ENCODE measurements around the gene FOXB2. TPM values are rescaled to one million over a fixed set of nuclear protein-coding genes. Genes with fewer than 3 reads are reported as not detected.

FOXB2 gene
- total RNA-seq, 2 donors from 2014 or later: not detected

DNA sequence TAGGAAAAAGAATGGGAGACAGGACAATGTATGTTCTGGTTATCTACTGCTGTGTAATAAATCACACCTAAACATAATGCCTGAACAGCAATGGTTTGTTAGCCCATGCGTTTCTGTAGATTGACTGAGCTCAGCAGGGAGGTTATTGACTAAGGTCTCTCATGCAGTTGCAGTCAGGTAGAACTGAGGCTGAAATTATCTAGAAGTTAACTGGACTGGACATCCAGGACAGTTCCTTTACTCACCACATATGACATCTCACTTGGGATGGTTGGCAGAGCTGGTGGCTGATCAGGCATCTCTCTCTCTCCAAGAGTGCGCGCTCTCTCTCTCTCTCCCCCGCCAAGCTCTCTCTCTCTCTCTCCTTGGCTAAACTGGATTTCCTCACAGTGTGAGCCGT lies 8.9 kb upstream of the FOXB2 start:
- Mint-ChIP-seq H3K4me1 (peaks cover 12% of the 10 kb centered on the region), H3K27me3 (peaks cover 55% of the 10 kb centered on the region)

DNA sequence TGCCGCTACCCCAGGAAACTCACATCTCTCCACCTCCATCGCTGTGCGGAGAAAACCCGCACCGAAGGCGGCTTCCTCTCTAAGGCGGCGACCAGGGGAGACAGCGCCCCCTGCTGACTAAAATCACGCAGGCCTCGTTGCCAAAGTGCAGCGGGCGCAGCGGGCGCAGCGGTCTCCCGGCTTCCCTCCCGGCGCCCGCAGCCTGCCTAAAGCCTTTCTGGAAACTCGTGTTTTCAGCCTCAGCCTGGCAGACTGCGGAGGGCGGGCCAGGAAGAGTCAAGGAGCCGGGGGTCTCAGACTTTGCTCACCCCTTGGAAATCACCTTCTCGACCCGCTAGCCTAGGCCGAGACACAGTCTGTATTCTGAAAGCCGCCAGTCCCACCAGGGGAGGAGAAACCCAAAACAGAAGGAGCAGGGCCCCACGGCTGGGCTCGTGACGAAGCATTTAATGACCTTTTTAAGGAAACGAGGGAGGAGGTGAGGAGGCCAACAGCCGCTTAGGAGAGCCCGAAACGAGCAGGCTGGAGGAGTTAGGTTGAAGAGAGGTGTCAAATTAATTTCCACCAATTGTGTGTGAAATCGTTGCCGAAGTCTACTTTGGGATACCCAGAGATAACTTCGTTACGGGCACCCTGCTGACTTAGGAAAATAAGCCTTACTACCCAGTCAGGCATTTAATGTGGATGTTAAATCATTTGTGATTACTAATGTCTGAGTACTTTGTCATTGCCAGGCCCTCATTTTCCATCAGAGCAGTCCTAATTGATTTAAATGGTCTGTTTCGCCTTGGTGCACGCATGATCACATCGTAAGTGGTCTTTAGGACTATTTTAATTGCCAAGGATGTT lies 7.3 kb upstream of the FOXB2 start:
- H3K9me3 ChIP-seq (ENCODE audit: control insufficient read depth, low read length, poor library complexity, severe bottlenecking): no peaks in the 10 kb centered on the region
- no peak overlapping the region for H3K27ac Mint-ChIP-seq
- H3K36me3 Mint-ChIP-seq (ENCODE audit: low read depth): no peaks in the 10 kb centered on the region
- H3K27me3 Mint-ChIP-seq: peaks cover 71% of the 10 kb centered on the region
- ATAC-seq (peak; percentile 68), DNase-seq (peak; percentile 27 to 52 (median 35))
- H3K4me1 Mint-ChIP-seq: peaks cover 12% of the 10 kb centered on the region
- peak overlapping the region; percentile 25 for H3K4me3 Mint-ChIP-seq

More for the DNA sequence above, 8.9 kb upstream of the FOXB2 start:
- DNase-seq: no peak
- ATAC-seq: no peak
- H3K9me3 ChIP-seq (ENCODE audit: control insufficient read depth, low read length, poor library complexity, severe bottlenecking): no peaks in the 10 kb centered on the region
- no peak overlapping the region for H3K4me3 Mint-ChIP-seq
- no peaks in the 10 kb centered on the region for H3K36me3 Mint-ChIP-seq (ENCODE audit: low read depth)
- H3K27ac Mint-ChIP-seq: no peak overlapping the region

DNA sequence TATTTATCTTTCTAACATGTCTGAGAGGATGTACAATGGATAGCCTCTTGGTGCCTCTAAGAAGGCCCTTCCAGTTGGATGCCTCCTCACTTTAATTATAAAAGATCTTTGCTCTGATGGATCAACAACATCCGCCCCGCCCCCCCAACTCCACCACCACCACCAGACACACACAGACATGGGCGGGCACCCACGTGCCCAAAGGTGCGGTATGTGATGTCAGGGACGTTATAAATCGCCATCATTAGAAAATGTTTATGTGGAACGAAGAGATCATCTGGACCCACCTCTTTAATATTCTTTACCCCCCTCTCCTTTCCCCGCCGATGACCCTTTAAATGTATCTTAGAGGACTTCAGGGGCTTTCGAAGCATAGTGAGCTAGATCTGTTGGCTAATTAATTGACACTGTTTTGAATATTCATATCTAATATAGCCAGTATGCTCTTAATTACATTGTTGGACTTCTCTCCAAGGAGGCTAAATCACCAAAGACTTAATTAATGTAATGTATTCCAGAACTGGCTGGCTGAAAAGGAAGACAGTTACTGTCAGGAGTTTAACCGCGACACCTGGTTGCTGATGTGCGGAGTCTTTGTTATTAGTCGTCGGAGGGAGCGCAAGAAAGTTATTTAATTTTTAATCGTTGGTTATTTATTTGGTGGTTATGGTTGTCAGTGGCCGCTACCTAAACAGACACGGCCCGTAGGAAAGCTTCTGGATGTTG lies 6.1 kb upstream of the FOXB2 start:
- Mint-ChIP-seq H3K4me1 (peaks cover 17% of the 10 kb centered on the region), H3K4me3 (no peak overlapping the region), H3K27ac (peak overlapping the region; percentile 37), H3K36me3 (ENCODE audit: low read depth) (peaks cover 7% of the 10 kb centered on the region), H3K27me3 (peaks cover 75% of the 10 kb centered on the region)
- no peaks in the 10 kb centered on the region for H3K9me3 ChIP-seq (ENCODE audit: control insufficient read depth, low read length, poor library complexity, severe bottlenecking)
- DNase-seq (no peak), ATAC-seq (no peak)

DNA sequence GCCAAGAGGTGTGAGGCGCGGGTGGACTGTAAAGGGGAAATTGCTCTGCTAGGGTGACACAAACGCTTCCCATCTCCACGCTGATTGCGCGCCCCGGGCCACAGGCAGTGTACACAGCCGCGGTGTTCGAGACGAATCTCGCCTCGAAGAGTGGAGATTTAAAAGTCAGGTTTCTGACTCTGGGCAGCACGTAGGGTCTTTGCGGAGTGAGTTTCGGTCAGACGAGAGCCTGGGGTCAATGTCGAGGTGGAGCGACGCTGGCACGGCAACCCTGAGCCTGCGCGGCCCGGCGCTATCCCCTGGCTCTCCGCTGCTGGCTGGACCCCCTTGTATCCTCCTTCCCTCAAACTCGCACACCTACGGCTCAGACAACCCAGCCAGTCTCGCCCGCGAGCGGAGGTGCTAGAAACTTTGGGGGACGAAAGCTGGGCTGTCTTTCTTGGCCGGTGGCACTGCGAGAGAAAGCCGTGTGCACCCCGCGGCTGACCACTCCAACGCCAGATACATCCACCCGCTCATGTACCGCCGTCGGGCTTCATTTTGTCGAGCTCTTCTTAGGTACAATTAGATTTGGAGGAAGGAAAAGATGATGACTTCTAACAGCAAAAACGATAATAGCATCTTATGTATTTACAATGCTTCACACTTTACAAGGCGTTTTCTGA lies 5.4 kb upstream of the FOXB2 start:
- peaks cover 76% of the 10 kb centered on the region for H3K27me3 Mint-ChIP-seq
- peaks cover 7% of the 10 kb centered on the region for H3K36me3 Mint-ChIP-seq (ENCODE audit: low read depth)
- H3K27ac Mint-ChIP-seq: peak overlapping the region; percentile 37
- ATAC-seq (no peak), DNase-seq (no peak)
- H3K4me3 Mint-ChIP-seq: no peak overlapping the region
- H3K4me1 Mint-ChIP-seq: peaks cover 18% of the 10 kb centered on the region
- no peaks in the 10 kb centered on the region for H3K9me3 ChIP-seq (ENCODE audit: control insufficient read depth, low read length, poor library complexity, severe bottlenecking)

DNA sequence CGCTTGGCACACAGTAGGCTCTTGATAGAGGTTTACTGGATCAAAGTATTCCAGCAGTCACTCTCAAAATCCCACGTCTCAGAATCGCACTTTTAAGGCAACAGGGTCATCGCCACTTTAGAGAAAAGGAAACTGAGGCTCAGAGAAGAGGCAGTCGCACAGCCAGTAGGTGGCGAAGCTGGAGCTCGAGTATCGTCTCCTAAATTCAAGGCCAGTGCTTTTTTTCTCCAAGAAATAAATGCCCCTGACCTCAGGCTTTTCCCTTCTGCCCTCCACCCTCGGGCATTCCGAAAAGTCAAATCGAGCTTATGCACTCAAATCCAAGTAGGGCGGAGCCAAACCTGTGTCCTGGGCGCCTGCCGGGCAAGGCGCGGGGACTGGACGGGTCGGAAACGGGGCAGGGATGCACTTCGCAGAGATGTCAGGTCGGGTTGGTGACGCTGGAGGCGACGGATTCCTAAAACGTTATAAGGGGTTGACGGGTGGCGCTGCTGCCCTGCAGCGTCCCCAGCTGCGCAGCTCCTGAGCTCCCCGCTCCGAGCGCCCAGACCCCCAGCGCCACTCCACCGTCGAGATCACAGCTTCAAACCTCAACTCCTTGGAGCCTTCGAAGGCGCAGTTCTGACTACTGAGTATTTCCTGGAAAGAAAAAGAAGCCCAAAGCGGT lies 4.7 kb upstream of the FOXB2 start:
- H3K4me1 Mint-ChIP-seq: peaks cover 23% of the 10 kb centered on the region
- no peak overlapping the region for H3K27ac Mint-ChIP-seq
- peak overlapping the region; percentile 50 for H3K4me3 Mint-ChIP-seq
- ATAC-seq: no peak
- H3K9me3 ChIP-seq (ENCODE audit: control insufficient read depth, low read length, poor library complexity, severe bottlenecking): no peaks in the 10 kb centered on the region
- DNase-seq: no peak
- H3K27me3 Mint-ChIP-seq: peaks cover 83% of the 10 kb centered on the region
- H3K36me3 Mint-ChIP-seq (ENCODE audit: low read depth): peaks cover 8% of the 10 kb centered on the region

DNA sequence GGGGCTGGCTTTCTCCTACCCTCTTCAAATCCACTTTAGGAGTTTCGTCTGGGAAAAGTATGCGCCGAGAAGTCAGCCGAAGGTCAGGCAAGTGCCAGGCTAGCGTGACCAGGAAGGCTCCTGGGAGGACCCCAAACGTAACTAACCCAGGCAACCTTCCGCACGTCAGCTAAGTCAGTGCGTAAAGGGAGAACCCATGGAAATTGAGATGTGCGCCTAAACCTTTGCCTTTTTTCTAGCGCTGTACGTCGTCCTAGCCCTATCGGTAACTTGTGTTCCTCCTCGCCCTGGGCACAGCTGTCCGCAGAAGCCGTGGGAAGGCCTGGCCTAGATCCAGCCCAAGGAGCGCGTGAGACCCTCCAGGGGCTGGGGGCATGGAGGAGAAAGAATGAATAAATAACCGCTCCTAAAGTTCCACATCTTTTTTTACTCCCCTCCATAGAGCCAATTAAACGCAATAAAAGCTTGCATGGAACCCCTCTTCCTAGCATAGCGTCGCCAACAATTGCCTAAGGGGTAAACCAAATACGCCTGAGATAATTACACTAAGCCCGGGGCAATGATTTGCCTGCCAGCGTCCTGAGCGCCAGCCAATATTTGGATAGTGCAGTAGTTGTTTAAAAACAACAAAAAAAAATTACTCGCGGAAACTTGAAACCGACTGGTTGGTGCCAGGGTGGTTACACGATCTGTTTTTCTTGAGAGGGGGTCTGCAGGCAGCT lies 4.0 kb upstream of the FOXB2 start:
- peaks cover 9% of the 10 kb centered on the region for H3K36me3 Mint-ChIP-seq (ENCODE audit: low read depth)
- no peak for ATAC-seq
- DNase-seq: no peak
- peak overlapping the region; percentile 50 for H3K4me3 Mint-ChIP-seq
- no peaks in the 10 kb centered on the region for H3K9me3 ChIP-seq (ENCODE audit: control insufficient read depth, low read length, poor library complexity, severe bottlenecking)
- H3K27ac Mint-ChIP-seq: peak overlapping the region; percentile 45
- H3K4me1 Mint-ChIP-seq: peaks cover 25% of the 10 kb centered on the region
- peaks cover 80% of the 10 kb centered on the region for H3K27me3 Mint-ChIP-seq

DNA sequence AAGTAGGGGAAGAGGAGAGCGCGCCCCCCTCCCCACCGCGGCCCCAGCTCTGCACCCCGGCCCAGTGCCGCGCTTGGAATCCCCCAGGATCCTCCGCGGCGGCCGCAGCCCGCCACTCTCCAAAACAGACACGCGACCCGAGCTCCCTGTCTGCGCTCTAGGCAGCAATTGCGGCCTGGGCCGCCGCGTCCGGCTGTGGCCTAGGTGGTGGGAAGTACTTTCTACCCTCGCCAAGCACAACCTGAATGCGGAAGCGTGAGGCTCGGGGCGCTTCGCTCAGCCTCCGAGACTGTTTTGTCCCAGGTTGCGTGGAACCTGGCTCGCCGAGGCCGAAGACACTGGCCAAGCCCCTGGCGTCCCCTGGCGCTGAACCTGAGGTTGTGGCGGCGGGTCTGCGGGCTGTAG lies 3.3 kb upstream of the FOXB2 start:
- H3K4me1 Mint-ChIP-seq: peaks cover 25% of the 10 kb centered on the region
- DNase-seq (no peak), ATAC-seq (no peak)
- H3K27ac Mint-ChIP-seq: peak overlapping the region; percentile 45
- peaks cover 81% of the 10 kb centered on the region for H3K27me3 Mint-ChIP-seq
- no peak overlapping the region for H3K4me3 Mint-ChIP-seq
- H3K9me3 ChIP-seq (ENCODE audit: control insufficient read depth, low read length, poor library complexity, severe bottlenecking): no peaks in the 10 kb centered on the region
- H3K36me3 Mint-ChIP-seq (ENCODE audit: low read depth): peaks cover 9% of the 10 kb centered on the region

DNA sequence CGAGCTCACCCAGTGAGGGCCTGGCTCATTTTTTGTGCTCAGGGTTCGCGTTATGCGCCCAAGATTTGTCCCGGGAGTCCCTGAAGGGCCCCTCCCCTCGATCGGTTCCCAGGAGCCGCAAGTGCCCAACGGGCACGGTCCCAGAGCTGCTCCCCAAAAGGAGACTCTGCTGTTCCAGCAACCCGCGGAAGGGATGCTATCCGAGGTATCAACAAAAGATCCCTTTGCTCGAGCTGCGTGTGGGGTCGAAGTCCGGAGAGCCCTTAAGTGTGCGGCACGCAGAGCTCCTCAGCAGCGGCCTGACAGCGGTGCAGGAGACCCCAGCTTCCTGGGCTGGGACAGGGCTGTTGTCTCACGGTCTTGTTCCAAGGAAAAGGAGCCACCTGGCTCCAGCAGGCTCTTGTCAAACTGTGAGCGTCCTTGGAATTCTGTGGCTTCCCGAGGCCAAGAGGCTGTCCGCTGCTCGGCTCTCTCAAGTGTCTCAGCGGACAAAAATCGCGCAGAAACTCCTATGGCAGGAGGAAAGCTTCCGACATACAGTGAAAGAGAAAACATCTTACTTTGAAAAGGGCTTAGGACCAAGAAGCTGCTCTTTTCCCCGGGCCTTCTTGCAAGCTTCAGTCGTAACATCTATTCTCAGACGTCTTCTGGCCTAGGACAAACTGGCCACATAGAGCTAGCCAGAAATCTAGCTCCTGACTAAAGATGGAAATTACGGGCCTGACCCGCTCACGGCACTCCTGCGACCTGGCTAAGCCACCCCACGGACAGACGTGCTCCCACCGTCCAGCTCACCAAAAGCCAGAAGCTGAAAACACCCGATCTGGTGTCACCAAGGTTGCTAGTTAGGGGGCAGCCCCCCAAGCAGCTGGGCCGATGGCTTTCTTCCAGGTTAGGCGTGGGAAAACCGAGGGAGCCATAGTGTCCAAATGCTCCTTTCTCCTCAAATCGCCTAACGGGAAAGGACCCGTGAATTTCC lies 2.6 kb upstream of the FOXB2 start:
- peak overlapping the region; percentile 43 for H3K27ac Mint-ChIP-seq
- DNase-seq (no peak), ATAC-seq (no peak)
- peaks cover 86% of the 10 kb centered on the region for H3K27me3 Mint-ChIP-seq
- peaks cover 29% of the 10 kb centered on the region for H3K4me1 Mint-ChIP-seq
- no peak overlapping the region for H3K4me3 Mint-ChIP-seq
- H3K36me3 Mint-ChIP-seq (ENCODE audit: low read depth): peaks cover 9% of the 10 kb centered on the region
- no peaks in the 10 kb centered on the region for H3K9me3 ChIP-seq (ENCODE audit: control insufficient read depth, low read length, poor library complexity, severe bottlenecking)

DNA sequence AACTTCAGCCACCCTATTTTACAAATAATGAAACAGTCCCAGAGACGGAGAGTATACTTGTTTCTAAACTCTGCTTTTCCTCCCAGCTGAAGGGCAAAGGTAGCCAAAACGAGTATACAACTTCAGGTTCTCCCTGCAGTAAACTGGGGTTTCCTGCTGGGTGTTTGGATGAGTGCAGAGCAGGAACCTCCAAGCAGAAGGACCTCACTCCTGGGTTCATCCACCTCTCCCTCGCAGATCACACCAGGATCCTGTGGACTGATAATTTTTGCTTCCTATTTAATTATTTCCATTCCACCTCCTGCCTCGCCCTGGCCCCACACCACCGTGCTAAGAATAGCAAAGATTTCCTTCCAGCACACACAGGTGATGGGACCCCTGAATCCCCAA lies 2.0 kb upstream of the FOXB2 start:
- H3K4me1 Mint-ChIP-seq: peaks cover 28% of the 10 kb centered on the region
- ATAC-seq (no peak), DNase-seq (no peak)
- H3K27ac Mint-ChIP-seq: peak overlapping the region; percentile 43
- peaks cover 9% of the 10 kb centered on the region for H3K36me3 Mint-ChIP-seq (ENCODE audit: low read depth)
- H3K9me3 ChIP-seq (ENCODE audit: control insufficient read depth, low read length, poor library complexity, severe bottlenecking): no peaks in the 10 kb centered on the region
- H3K4me3 Mint-ChIP-seq: peak overlapping the region; percentile 67
- peaks cover 86% of the 10 kb centered on the region for H3K27me3 Mint-ChIP-seq

DNA sequence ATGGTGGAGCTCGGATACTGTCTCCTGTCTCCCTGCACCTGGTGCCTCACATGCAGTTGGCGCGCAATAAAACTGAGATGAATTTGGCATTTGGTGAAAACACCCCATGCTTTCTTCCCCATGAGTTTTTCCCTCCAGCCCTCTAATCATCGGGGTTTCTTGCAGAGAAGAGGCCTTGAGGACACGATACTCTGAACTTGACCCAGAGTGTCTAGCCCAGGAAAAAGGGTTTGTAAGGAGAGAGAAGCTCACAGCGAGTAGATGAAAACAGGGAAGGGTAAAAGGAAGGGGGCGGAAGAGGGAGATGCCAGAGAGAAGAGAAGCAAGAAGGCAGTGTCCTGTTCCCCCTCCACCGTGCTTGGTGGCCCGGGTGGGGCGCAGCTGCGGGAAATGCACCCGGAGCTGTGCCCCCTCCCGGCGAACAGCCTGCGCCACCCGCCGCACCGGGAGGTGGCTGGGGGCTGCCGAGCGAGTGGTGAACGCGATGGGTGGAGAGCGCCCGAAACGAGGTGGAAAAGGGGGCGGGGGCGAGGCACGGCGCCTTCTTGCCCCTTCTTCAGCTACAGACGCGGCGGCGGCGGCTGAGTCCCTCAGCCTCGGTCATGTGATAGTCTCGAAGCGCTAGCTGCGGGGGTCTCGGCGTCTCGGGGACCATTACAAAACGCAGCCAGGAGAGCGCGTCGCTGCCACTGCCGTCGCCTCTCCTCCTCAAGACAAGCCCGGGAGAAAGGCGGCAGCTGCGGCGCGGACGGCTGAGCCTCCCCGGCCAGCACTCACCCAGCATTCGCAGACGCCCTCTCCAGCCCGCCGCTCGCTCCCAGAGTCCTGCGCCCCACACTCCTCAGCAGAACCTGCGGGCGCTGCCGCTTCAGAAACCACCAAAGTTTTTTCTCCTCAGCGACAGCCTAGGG lies 1.1 kb upstream of the FOXB2 start:
- no peaks in the 10 kb centered on the region for H3K9me3 ChIP-seq (ENCODE audit: control insufficient read depth, low read length, poor library complexity, severe bottlenecking)
- peaks cover 85% of the 10 kb centered on the region for H3K27me3 Mint-ChIP-seq
- peaks cover 9% of the 10 kb centered on the region for H3K36me3 Mint-ChIP-seq (ENCODE audit: low read depth)
- H3K27ac Mint-ChIP-seq: no peak overlapping the region
- peaks cover 33% of the 10 kb centered on the region for H3K4me1 Mint-ChIP-seq
- no peak for DNase-seq
- peak overlapping the region; percentile 67 for H3K4me3 Mint-ChIP-seq
- no peak for ATAC-seq

DNA sequence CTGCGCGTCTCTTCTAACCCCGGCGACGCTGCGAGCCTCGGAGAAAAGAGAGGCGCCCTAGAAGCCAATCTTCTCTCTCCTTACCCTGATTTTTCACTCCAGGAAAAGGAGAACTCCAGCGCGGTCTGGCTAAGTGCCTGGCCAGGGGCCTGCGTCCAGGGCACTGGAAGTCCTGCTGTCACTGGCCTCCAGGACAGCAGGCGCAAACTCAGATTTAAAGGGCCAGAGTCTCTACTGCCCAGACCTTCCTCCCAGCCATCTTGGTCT lies 553 bp upstream of the FOXB2 start:
- no peak for ATAC-seq
- no peak overlapping the region for H3K27ac Mint-ChIP-seq
- no peak for DNase-seq
- H3K4me1 Mint-ChIP-seq: peaks cover 33% of the 10 kb centered on the region
- no peaks in the 10 kb centered on the region for H3K9me3 ChIP-seq (ENCODE audit: control insufficient read depth, low read length, poor library complexity, severe bottlenecking)
- H3K36me3 Mint-ChIP-seq (ENCODE audit: low read depth): peaks cover 9% of the 10 kb centered on the region
- peak overlapping the region; percentile 55 for H3K4me3 Mint-ChIP-seq
- H3K27me3 Mint-ChIP-seq: peaks cover 84% of the 10 kb centered on the region

Data from T-helper 17 cell (primary cell).